ENCODE measurements around the gene FRYL.

GRCh38 chr4:48664938-48665337 lies 115.1 kb downstream of the FRYL start:
- TF ChIP-seq CTCF (IDR thresholded peaks at IDR 0.05; ENCODE audit: insufficient read depth, low read length) (no peak), POLR2AphosphoS5 (IDR thresholded peaks at IDR 0.05; ENCODE audit: low read depth) (no peak), REST (IDR thresholded peaks at IDR 0.05; ENCODE audit: insufficient replicate concordance, low read depth) (no peak)
